Lung (tissue), 12 donors: Measurements from ENCODE around the gene ZNF853. TPM values are rescaled to one million over a fixed set of nuclear protein-coding genes. Genes with fewer than 3 reads are reported as not detected.

Experiments
- ATAC-seq: fragments of 200-7000 bp; cut with Tn5 transposase; one replicate; pipeline ENCODE4 v1.9.1; 2020; ENCODE audit warnings: moderate number of reproducible peaks; ENCODE audit not compliant: insufficient read depth, low FRiP score
- DNase-seq, 3 donors: peaks; one replicate each; pipeline ENCODE4 v3.0.0-alpha.2; 2013 to 2017
- H3K27ac ChIP-seq, 2 donors: one replicate each; pipeline ENCODE4 v1.5.1; 2013; ENCODE audit warnings: mild to moderate bottlenecking in 2 of 2, moderate library complexity in 2 of 2, control low read depth in 1 of 2, inconsistent platforms in 1 of 2, low read depth in 1 of 2, low read length in 1 of 2
- H3K27me3 ChIP-seq, 3 donors: one replicate each; pipeline ENCODE4 v1.5.1; 2013; ENCODE audit warnings: low read length in 2 of 3; ENCODE audit not compliant: control insufficient read depth in 3 of 3, insufficient read depth in 3 of 3
- H3K36me3 ChIP-seq, 4 donors: one replicate each; pipeline ENCODE4 v1.5.1; 2013; ENCODE audit warnings: low read length in 4 of 4, mild to moderate bottlenecking in 1 of 4, moderate library complexity in 1 of 4; ENCODE audit not compliant: control insufficient read depth in 4 of 4, insufficient read depth in 4 of 4
- H3K4me1 ChIP-seq, 5 donors: one replicate each; pipeline ENCODE4 v1.5.1; 2013; ENCODE audit warnings: low read length in 5 of 5, mild to moderate bottlenecking in 2 of 5, moderate library complexity in 1 of 5; ENCODE audit not compliant: control insufficient read depth in 5 of 5, insufficient read depth in 5 of 5
- H3K4me3 ChIP-seq: one replicate; pipeline ENCODE4 v1.5.1; 2013; ENCODE audit warnings: mild to moderate bottlenecking, control low read depth, moderate library complexity
- H3K9ac ChIP-seq, 2 donors: one replicate each; pipeline ENCODE4 v1.5.1; 2013; ENCODE audit warnings: low read length in 2 of 2, control low read depth in 1 of 2; ENCODE audit not compliant: insufficient read depth in 1 of 2
- H3K9me3 ChIP-seq, 4 donors: one replicate each; pipeline ENCODE4 v1.5.1; 2013; ENCODE audit warnings: low read length in 3 of 4, mild to moderate bottlenecking in 1 of 4, moderate library complexity in 1 of 4; ENCODE audit not compliant: control insufficient read depth in 4 of 4, insufficient read depth in 3 of 4
- CTCF ChIP-seq: IDR thresholded peaks from 2 replicates; pipeline ENCODE4 v1.5.1; 2012; ENCODE audit warnings: mild to moderate bottlenecking; ENCODE audit errors: control extremely low read depth, extremely low read depth
- WGBS, 2 donors: extraction: QIAGEN DNeasy Blood & Tissue Kit; methylation state at CpG; one replicate each; pipeline ENCODE4 v1.1.7; 2013; 5-methylcytosine and 5-hydroxymethylcytosine counted together
- polyA plus RNA-seq, 2 donors: library from polyadenylated mRNA; stranded (reverse); fragments of 200-250 nt; gene quantifications; one replicate each; pipeline ENCODE4 v1.2.1, GENCODE V29; 2013
- total RNA-seq, 2 donors: library from RNA; depleted of rRNA in 1 of 2; stranded (reverse); fragments of >200 nt in 1 of 2; gene quantifications; one replicate each; pipeline ENCODE4 v1.2.1, GENCODE V29; 2014 to 2021
- donor health status: control.
- donor health status: control.
- donor health status: Bipolar disorder and iron deficiency.
- donor health status: healthy.
- donor health status: DM: yes; HTN: yes; CAD: no.

Gene ZNF853
- total and polyA plus RNA-seq, 4 donors: 1.4 to 7.6 (median 3.8) TPM

DNA sequence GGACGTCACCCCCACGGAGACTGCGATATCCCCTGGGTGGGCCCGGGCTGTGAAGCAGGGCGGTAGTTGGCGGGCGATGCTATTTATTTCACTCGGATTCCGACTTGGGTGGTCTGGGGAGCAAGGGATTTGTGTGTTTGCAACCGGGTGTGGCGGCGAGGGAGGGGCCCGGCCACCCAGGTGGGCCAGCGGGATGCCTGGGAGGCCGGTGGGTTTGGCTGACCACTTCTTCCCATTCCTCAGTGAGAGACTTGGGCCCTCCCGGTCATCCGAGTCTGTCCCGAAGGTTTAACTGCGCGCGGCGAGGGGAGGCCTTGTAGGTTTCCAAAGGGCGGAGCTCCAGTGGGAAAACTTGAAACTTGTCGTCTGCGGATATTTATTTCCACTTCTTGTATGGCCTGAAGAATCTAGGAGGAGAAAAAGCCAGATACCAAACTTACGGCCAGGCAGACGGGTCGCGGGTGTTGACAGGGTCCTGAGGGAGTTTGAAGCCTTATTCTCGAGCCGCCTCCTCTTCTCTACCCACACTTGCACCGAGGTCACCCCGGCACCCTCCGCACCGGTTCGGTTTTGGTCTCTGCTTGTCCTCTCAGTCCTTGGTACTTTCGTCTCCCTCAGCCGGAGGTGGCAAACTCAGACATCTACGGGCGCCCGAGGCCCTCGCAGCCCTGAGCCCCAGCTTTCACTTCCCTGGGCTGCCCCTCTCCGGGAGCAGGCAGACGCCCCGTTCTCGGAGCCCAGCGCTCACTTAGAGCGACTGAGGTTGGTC lies 39.6 kb downstream of the ZNF853 start:
- no peak for DNase-seq
- Histone ChIP-seq H3K4me3 (no peak overlapping the region), H3K36me3 (peaks cover 9 to 56% (median 24%) of the 10 kb centered on the region in 4 donors), H3K9ac (no peak overlapping the region), H3K4me1 (peaks cover 0 to 6% (median 0%) of the 10 kb centered on the region in 5 donors), H3K27me3 (no peaks in the 10 kb centered on the region), H3K9me3 (peaks cover 0 to 34% (median 0%) of the 10 kb centered on the region in 4 donors), H3K27ac (no peak overlapping the region)
- no peak for ATAC-seq
- no peak for TF ChIP-seq CTCF
- WGBS, 2 donors: 96% methylated on average over 46 to 48 of the region's 48 CpGs

DNA sequence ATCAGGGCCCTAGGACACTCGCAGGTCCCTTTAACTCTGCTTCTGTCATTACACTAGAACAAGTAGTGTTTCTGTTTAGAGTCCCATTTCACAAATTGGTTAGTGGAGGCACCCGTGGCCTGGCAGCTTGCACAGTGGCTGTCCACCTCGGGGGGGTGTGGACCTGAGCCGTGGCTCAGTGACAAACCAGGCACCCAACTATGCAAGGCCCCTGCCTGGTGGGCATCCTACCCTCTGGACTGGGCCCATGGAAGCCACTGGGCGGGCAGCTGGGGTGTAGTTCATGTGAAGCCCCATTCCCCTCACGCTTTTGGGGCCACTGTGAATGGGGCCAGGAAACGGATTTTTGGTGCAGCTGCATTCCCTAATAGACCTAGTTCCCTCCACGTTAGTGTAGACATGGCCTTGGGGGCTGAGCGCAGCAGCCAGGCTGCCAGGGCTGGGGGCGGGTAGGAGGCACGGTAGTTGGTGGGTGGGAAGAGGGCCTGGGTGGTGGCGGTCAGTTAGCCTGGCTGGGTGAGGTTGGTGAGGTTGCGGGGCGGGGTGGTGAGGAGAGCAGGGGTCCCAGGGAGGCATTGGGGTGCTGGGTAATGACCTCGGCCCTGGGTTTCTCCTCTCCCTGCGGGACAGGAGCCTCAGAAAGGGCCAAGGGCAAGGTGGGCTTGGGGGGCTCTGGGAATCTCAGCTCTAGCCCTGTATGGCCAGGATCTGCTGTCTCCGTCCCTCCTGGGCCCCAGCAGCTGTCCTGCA lies 40.4 kb downstream of the ZNF853 start:
- Histone ChIP-seq H3K9ac (no peak overlapping the region), H3K27ac (no peak overlapping the region), H3K9me3 (peaks cover 0 to 29% (median 0%) of the 10 kb centered on the region in 4 donors), H3K4me1 (peaks cover 0 to 6% (median 0%) of the 10 kb centered on the region in 5 donors), H3K36me3 (peaks cover 6 to 49% (median 20%) of the 10 kb centered on the region in 4 donors), H3K27me3 (no peaks in the 10 kb centered on the region), H3K4me3 (no peak overlapping the region)
- TF ChIP-seq CTCF: no peak
- 96 to 97% methylated on average over 17 of the region's 17 CpGs for WGBS, 2 donors
- no peak for ATAC-seq
- DNase-seq: no peak

DNA sequence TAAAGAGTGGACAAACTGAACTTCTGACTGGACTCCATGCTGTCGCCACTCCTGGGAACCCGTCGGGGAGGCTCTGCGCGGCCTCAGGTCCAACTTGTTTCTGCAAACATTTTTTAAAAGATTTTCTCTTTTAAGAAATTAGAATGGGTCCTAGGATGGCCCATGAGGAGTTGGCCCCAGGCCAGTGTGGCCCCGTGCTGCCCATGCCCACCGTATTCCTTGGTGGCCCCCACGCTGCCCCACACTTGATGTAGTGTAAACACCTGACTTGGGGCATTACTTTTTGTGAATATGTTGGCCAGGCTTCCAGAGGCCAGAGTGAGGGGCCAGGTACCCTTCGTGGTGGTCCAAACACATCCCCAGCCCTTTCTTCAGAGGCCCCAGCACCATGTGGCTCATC lies 41.0 kb downstream of the ZNF853 start:
- Histone ChIP-seq H3K9ac (no peak overlapping the region), H3K36me3 (peaks cover 3 to 46% (median 18%) of the 10 kb centered on the region in 4 donors), H3K27me3 (no peaks in the 10 kb centered on the region), H3K27ac (no peak overlapping the region), H3K4me1 (peaks cover 0 to 6% (median 0%) of the 10 kb centered on the region in 5 donors), H3K4me3 (no peak overlapping the region), H3K9me3 (peaks cover 0 to 28% (median 0%) of the 10 kb centered on the region in 4 donors)
- ATAC-seq: no peak
- TF ChIP-seq CTCF: no peak
- 94 to 96% methylated on average over 9 of the region's 9 CpGs for WGBS, 2 donors
- no peak for DNase-seq
